MM.1S (cell line): ENCODE measurements around the gene CNTF.

Source experiments
- CTCF ChIP-seq: fragments of 300-600 bp; sonication (generic); IDR thresholded peaks from 2 replicates; pipeline ENCODE4 v1.5.1; 2016; ENCODE audit warnings: antibody characterized with exemption, low read length, mixed read lengths
- EZH2 ChIP-seq: fragments of 300-600 bp; sonication (generic); optimal IDR thresholded peaks from 2 replicates; pipeline ENCODE3; 2017; ENCODE audit warnings: low read depth, mild to moderate bottlenecking, antibody characterized with exemption, low read length, mixed read lengths
- EZH2phosphoT487 ChIP-seq: fragments of 300-600 bp; sonication (generic); IDR thresholded peaks from 2 replicates; pipeline ENCODE4 v1.6.1; 2018; ENCODE audit warnings: antibody characterized with exemption, low read length

- TF ChIP-seq CTCF = no peak
- no peak for TF ChIP-seq EZH2
- no peak for TF ChIP-seq EZH2phosphoT487
These were observed 36.2 kb downstream of the CNTF start for GRCh38 chr11:58658623-58659022.
